ENCODE data around the gene ARHGEF25. TPM values are rescaled to one million over a fixed set of nuclear protein-coding genes. Genes with fewer than 3 reads are reported as not detected.

Gene ARHGEF25
- total and polyA plus RNA-seq, 2 donors (not counting 1 experiment from before 2014, with no cell fraction given) = 0.12 TPM; not detected in 1

GRCh38 chr12:57618966-57619433 is 7.8 kb downstream of the ARHGEF25 start:
- Histone ChIP-seq H4K20me1 (ENCODE audit: control insufficient read depth, insufficient read depth, low read length, poor library complexity, severe bottlenecking) (peaks cover 7% of the 10 kb centered on the region), H3K27ac (ENCODE audit: low read length in 2 of 2) (no peak overlapping the region), H3K9ac (ENCODE audit: low read length) (no peak overlapping the region), H3K27me3 (replicated peaks in 1 of 4; ENCODE audit: control extremely low read depth in 1 of 4, control insufficient read depth in 3 of 4, insufficient read depth in 4 of 4, low read length in 3 of 4) (peaks cover 0 to 80% (median 48%) of the 10 kb centered on the region in 4 experiments), H3K9me3 (ENCODE audit: control extremely low read depth in 1 of 3, control insufficient read depth in 2 of 3, insufficient read depth in 1 of 3, low read length in 2 of 3) (peaks cover 0 to 18% (median 0%) of the 10 kb centered on the region in 3 donors), H2AFZ (ENCODE audit: insufficient read depth, low read depth, low read length, poor library complexity, severe bottlenecking) (no peak overlapping the region), H3K4me3 (ENCODE audit: control extremely low read depth in 1 of 5, extremely low read depth in 1 of 5, insufficient read depth in 1 of 5, low read depth in 2 of 5, low read length in 4 of 5) (no peak overlapping the region), H3K36me3 (replicated peaks in 1 of 2; ENCODE audit: control extremely low read depth in 1 of 2, control insufficient read depth in 1 of 2, extremely low read depth in 1 of 2, insufficient read depth in 2 of 2, low read length in 1 of 2) (no peaks in the 10 kb centered on the region), H3K79me2 (ENCODE audit: control insufficient read depth, insufficient read depth, low read length) (no peaks in the 10 kb centered on the region), H3K4me2 (replicated peaks; ENCODE audit: low read depth, low read length, poor library complexity, severe bottlenecking) (peak overlapping the region; percentile 92), H3K4me1 (ENCODE audit: control insufficient read depth in 2 of 2, insufficient read depth in 2 of 2, low read length in 2 of 2) (peaks cover 47 to 61% of the 10 kb centered on the region in 2 donors)
- H3K27ac Mint-ChIP-seq = no peak overlapping the region
- H3K9me3 Mint-ChIP-seq (ENCODE audit: insufficient read depth) = no peaks in the 10 kb centered on the region
- TF ChIP-seq CTCF (IDR thresholded peaks at IDR 0.05) (no peak), EZH2 (IDR thresholded peaks at IDR 0.05; ENCODE audit: borderline replicate concordance, insufficient read depth, low read depth, low read length, poor library complexity, severe bottlenecking) (no peak)
- peaks cover 77% of the 10 kb centered on the region for H3K27me3 Mint-ChIP-seq
- ChIA-PET CTCF (interaction anchor here (1.0 to 5.1 kb wide), 4 partner anchors 12 to 36 kb away, joined by 3 to 122 read pairs (median 11); no protein-coding TSS in a partner anchor), POLR2A (interaction anchor here (1.0 kb wide), 1 partner anchor 36 kb away, joined by 3 read pairs; no protein-coding TSS in a partner anchor)
- DNase-seq = no peak
- no peak for ATAC-seq (ENCODE audit: low read depth)
- peaks cover 58% of the 10 kb centered on the region for H3K4me1 Mint-ChIP-seq
- peak overlapping the region; percentile 53 for H3K4me3 Mint-ChIP-seq
- WGBS (ENCODE audit: insufficient coverage) = 35% methylated on average over 9 of the region's 16 CpGs
- intact Hi-C loops (cut with micrococcal nuclease) = no loop called here

Measured in B cell (primary cell).